Measurements from ENCODE around the gene ALPK3.

ALPK3 gene

DNA sequence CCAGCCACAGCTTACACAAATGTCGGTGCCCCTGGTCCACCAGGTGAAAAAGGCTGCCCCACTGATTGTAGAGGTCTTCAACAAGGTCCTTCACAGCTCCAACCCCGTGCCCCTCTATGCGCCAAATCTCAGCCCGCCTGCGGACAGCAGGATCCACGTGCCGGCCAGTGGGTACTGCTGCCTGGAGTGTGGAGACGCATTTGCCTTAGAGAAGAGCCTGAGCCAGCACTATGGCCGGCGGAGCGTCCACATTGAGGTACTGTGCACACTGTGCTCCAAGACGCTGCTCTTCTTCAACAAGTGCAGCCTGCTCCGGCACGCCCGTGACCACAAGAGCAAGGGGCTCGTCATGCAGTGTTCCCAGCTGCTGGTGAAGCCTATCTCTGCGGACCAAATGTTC is 32.9 kb upstream of the ALPK3 start:
- no peak overlapping the region for H4K8ac ChIP-seq (ENCODE audit: low read depth, low read length)
- H2BK5ac ChIP-seq (ENCODE audit: low read length), result no peak overlapping the region
- H3K56ac ChIP-seq (ENCODE audit: low read length), result no peak overlapping the region
- H3K23ac ChIP-seq (ENCODE audit: low read length), result no peak overlapping the region
- no peak overlapping the region for H3K4me3 ChIP-seq (ENCODE audit: low read length)
- no peak overlapping the region for H2BK15ac ChIP-seq (replicated peaks; ENCODE audit: low read depth)
- peaks cover 16% of the 10 kb centered on the region for H3K79me1 ChIP-seq (ENCODE audit: low read length)
- H3K36me3 ChIP-seq (ENCODE audit: control insufficient read depth, insufficient read depth, low read length), result peaks cover 5% of the 10 kb centered on the region
- no peak overlapping the region for H3K4ac ChIP-seq (ENCODE audit: low read depth, low read length)
- no peaks in the 10 kb centered on the region for H3K4me1 ChIP-seq (ENCODE audit: control insufficient read depth, low read depth, low read length)
- H3K9ac ChIP-seq (ENCODE audit: low read length), result no peak overlapping the region
- H3K18ac ChIP-seq (ENCODE audit: low read length), result no peak overlapping the region
- H2BK120ac ChIP-seq (ENCODE audit: low read depth, low read length), result no peak overlapping the region
- H4K5ac ChIP-seq (ENCODE audit: low read length), result no peak overlapping the region
- peaks cover 21% of the 10 kb centered on the region for H3K79me2 ChIP-seq (ENCODE audit: control insufficient read depth, insufficient read depth, low read length)
- no peak overlapping the region for H3K27ac ChIP-seq (ENCODE audit: low read depth, low read length)
- no peak overlapping the region for H2AK5ac ChIP-seq (ENCODE audit: low read length)
- no peak overlapping the region for H3K4me2 ChIP-seq (ENCODE audit: low read length)
- no peaks in the 10 kb centered on the region for H3K27me3 ChIP-seq (ENCODE audit: insufficient read depth, low read length, poor library complexity)
- no peak for DNase-seq
- no CpG with 5 or more reads among the region's 17 CpGs for WGBS (ENCODE audit: extremely low coverage, insufficient coverage, low lambda C conversion rate)

DNA sequence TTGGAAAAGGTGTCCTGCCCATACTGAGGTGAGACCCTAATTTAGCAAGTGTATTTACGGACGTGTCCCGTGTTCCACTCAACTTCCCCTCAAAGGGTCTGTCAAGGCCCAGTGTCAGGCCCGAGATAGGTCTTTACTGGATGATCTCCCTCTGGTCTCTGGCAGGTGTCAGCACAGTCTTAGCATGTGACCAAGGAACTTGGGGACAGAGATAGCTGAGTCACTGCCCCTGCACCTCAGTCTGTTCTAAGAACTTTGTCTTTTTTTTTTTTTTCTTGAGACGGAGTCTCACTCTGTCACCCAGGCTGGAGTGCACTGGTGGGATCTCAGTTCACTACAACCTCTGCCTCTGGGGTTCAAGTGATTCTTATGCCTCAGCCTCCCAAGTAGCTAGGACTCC is 32.1 kb upstream of the ALPK3 start:
- no peak for DNase-seq
- H2AK5ac ChIP-seq (ENCODE audit: low read length), result no peak overlapping the region
- H3K4ac ChIP-seq (ENCODE audit: low read depth, low read length), result no peak overlapping the region
- H2BK15ac ChIP-seq (replicated peaks; ENCODE audit: low read depth), result no peak overlapping the region
- H3K4me1 ChIP-seq (ENCODE audit: control insufficient read depth, low read depth, low read length), result no peaks in the 10 kb centered on the region
- H3K4me2 ChIP-seq (ENCODE audit: low read length), result no peak overlapping the region
- no peak overlapping the region for H3K18ac ChIP-seq (ENCODE audit: low read length)
- no CpG with 5 or more reads among the region's 5 CpGs for WGBS (ENCODE audit: extremely low coverage, insufficient coverage, low lambda C conversion rate)
- H3K36me3 ChIP-seq (ENCODE audit: control insufficient read depth, insufficient read depth, low read length), result peaks cover 5% of the 10 kb centered on the region
- H3K23ac ChIP-seq (ENCODE audit: low read length), result no peak overlapping the region
- no peak overlapping the region for H2BK5ac ChIP-seq (ENCODE audit: low read length)
- no peak overlapping the region for H3K27ac ChIP-seq (ENCODE audit: low read depth, low read length)
- H3K79me1 ChIP-seq (ENCODE audit: low read length), result peaks cover 17% of the 10 kb centered on the region
- H4K8ac ChIP-seq (ENCODE audit: low read depth, low read length), result no peak overlapping the region
- H3K79me2 ChIP-seq (ENCODE audit: control insufficient read depth, insufficient read depth, low read length), result peaks cover 21% of the 10 kb centered on the region
- no peak overlapping the region for H3K9ac ChIP-seq (ENCODE audit: low read length)
- no peak overlapping the region for H3K4me3 ChIP-seq (ENCODE audit: low read length)
- no peak overlapping the region for H3K56ac ChIP-seq (ENCODE audit: low read length)
- no peak overlapping the region for H2BK120ac ChIP-seq (ENCODE audit: low read depth, low read length)
- H3K27me3 ChIP-seq (ENCODE audit: insufficient read depth, low read length, poor library complexity), result no peaks in the 10 kb centered on the region
- no peak overlapping the region for H4K5ac ChIP-seq (ENCODE audit: low read length)

DNA sequence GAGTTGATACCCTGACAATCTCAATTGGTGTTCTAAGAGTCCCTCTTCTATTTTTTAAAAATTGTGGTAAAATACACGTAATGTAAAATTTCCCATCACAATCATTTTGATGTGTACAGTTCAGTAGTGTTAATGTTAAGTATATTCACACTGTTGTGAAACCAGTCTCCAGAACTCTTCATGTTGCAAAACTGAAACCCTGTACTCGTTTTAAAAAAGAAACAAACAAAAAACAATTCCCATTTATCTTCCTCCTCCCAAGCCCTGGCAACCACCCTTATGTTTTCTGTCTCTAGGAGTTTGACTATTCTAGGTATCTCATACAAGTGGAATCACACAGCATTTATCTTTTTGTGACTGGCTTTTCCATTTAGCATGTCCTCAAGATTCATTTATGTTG is 28.7 kb upstream of the ALPK3 start:
- Histone ChIP-seq H4K5ac (ENCODE audit: low read length) (no peak overlapping the region), H3K18ac (ENCODE audit: low read length) (no peak overlapping the region), H3K4ac (ENCODE audit: low read depth, low read length) (no peak overlapping the region), H2BK15ac (replicated peaks; ENCODE audit: low read depth) (no peak overlapping the region), H2AK5ac (ENCODE audit: low read length) (no peak overlapping the region), H3K27ac (ENCODE audit: low read depth, low read length) (no peak overlapping the region), H3K79me2 (ENCODE audit: control insufficient read depth, insufficient read depth, low read length) (peaks cover 23% of the 10 kb centered on the region), H3K4me2 (ENCODE audit: low read length) (no peak overlapping the region), H3K4me3 (ENCODE audit: low read length) (no peak overlapping the region), H3K4me1 (ENCODE audit: control insufficient read depth, low read depth, low read length) (no peaks in the 10 kb centered on the region), H3K56ac (ENCODE audit: low read length) (no peak overlapping the region), H3K23ac (ENCODE audit: low read length) (no peak overlapping the region), H3K36me3 (ENCODE audit: control insufficient read depth, insufficient read depth, low read length) (peaks cover 7% of the 10 kb centered on the region), H2BK5ac (ENCODE audit: low read length) (no peak overlapping the region), H3K27me3 (ENCODE audit: insufficient read depth, low read length, poor library complexity) (no peaks in the 10 kb centered on the region), H4K8ac (ENCODE audit: low read depth, low read length) (no peak overlapping the region), H3K79me1 (ENCODE audit: low read length) (peaks cover 20% of the 10 kb centered on the region), H3K9ac (ENCODE audit: low read length) (no peak overlapping the region), H2BK120ac (ENCODE audit: low read depth, low read length) (no peak overlapping the region)
- no CpG with 5 or more reads among the region's 2 CpGs for WGBS (ENCODE audit: extremely low coverage, insufficient coverage, low lambda C conversion rate)
- DNase-seq, result no peak

DNA sequence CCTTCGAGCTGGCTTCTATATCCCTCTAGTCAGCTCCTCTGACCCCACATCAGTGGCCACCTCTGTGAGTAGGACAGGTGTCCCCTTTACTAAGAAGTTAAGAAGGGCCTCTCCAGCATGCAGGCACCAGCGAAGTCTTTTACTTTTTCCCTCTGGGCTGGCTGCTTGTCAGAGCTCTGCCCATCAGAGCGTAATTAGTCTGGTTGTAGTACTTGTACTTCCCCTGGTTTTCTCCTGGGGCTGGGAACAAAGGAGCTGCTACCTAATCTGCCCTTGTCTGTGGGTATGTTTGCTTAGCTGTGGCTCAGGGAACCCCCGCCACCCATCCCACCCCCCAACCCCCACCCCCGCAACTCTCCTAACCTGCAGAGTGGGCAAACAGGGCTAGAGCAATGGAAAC is 27.4 kb upstream of the ALPK3 start:
- Histone ChIP-seq H2AK5ac (ENCODE audit: low read length) (no peak overlapping the region), H2BK5ac (ENCODE audit: low read length) (no peak overlapping the region), H3K36me3 (ENCODE audit: control insufficient read depth, insufficient read depth, low read length) (peaks cover 3% of the 10 kb centered on the region), H3K27me3 (ENCODE audit: insufficient read depth, low read length, poor library complexity) (no peaks in the 10 kb centered on the region), H2BK120ac (ENCODE audit: low read depth, low read length) (no peak overlapping the region), H3K27ac (ENCODE audit: low read depth, low read length) (no peak overlapping the region), H4K5ac (ENCODE audit: low read length) (no peak overlapping the region), H3K4me3 (ENCODE audit: low read length) (no peak overlapping the region), H3K56ac (ENCODE audit: low read length) (no peak overlapping the region), H2BK15ac (replicated peaks; ENCODE audit: low read depth) (no peak overlapping the region), H3K18ac (ENCODE audit: low read length) (no peak overlapping the region), H3K4me2 (ENCODE audit: low read length) (no peak overlapping the region), H3K79me2 (ENCODE audit: control insufficient read depth, insufficient read depth, low read length) (peaks cover 23% of the 10 kb centered on the region), H3K4ac (ENCODE audit: low read depth, low read length) (no peak overlapping the region), H3K79me1 (ENCODE audit: low read length) (peaks cover 14% of the 10 kb centered on the region), H4K8ac (ENCODE audit: low read depth, low read length) (no peak overlapping the region), H3K9ac (ENCODE audit: low read length) (no peak overlapping the region), H3K4me1 (ENCODE audit: control insufficient read depth, low read depth, low read length) (no peaks in the 10 kb centered on the region), H3K23ac (ENCODE audit: low read length) (no peak overlapping the region)
- WGBS (ENCODE audit: extremely low coverage, insufficient coverage, low lambda C conversion rate), result no CpG with 5 or more reads among the region's 5 CpGs
- DNase-seq, result no peak

DNA sequence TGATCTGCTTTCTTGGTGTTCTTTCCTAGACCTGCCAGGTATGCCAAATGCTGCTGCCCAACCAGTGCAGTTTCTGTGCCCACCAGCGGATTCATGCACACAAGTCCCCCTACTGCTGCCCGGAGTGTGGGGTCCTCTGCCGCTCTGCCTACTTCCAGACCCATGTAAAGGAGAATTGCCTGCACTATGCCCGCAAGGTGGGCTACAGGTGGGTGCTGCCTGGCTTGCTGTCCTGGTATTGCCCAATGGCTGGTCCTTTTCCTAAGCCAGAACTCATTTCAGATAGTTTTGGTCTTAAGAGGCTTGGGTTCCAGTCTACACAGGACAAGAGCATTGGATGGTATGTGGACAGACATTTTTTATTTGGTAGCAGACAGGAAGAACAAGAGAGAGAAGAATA is 26.5 kb upstream of the ALPK3 start:
- peaks cover 14% of the 10 kb centered on the region for H3K79me1 ChIP-seq (ENCODE audit: low read length)

DNA sequence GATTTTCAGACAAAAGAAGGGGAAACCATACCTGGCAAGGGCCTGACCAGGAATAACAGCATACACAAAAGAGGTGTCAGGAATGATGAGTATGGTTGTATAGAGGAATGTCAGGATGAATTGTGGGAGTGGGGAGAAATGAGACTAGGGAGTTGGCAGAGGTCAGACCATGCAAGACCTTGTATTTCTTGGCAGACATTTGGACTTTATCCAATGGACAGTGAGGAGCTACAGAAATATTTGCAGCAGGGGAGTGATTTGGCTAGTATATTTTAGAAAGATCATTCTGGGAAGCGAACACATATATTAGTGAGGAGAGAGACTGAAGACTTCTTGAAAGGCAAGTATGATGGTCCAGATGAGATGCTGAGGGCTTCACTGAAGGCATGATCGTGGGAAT is 25.4 kb upstream of the ALPK3 start:
- WGBS (ENCODE audit: extremely low coverage, insufficient coverage, low lambda C conversion rate), result no CpG with 5 or more reads among the region's 2 CpGs
- Histone ChIP-seq H3K18ac (ENCODE audit: low read length) (no peak overlapping the region), H3K27ac (ENCODE audit: low read depth, low read length) (no peak overlapping the region), H3K23ac (ENCODE audit: low read length) (no peak overlapping the region), H3K27me3 (ENCODE audit: insufficient read depth, low read length, poor library complexity) (no peaks in the 10 kb centered on the region), H3K4me3 (ENCODE audit: low read length) (no peak overlapping the region), H3K79me2 (ENCODE audit: control insufficient read depth, insufficient read depth, low read length) (peaks cover 13% of the 10 kb centered on the region), H2AK5ac (ENCODE audit: low read length) (no peak overlapping the region), H3K79me1 (ENCODE audit: low read length) (peaks cover 14% of the 10 kb centered on the region), H3K56ac (ENCODE audit: low read length) (no peak overlapping the region), H4K8ac (ENCODE audit: low read depth, low read length) (no peak overlapping the region), H2BK120ac (ENCODE audit: low read depth, low read length) (no peak overlapping the region), H3K4me2 (ENCODE audit: low read length) (no peak overlapping the region), H3K4ac (ENCODE audit: low read depth, low read length) (no peak overlapping the region), H3K36me3 (ENCODE audit: control insufficient read depth, insufficient read depth, low read length) (peaks cover 3% of the 10 kb centered on the region), H3K9ac (ENCODE audit: low read length) (no peak overlapping the region), H2BK15ac (replicated peaks; ENCODE audit: low read depth) (no peak overlapping the region), H4K5ac (ENCODE audit: low read length) (no peak overlapping the region), H3K4me1 (ENCODE audit: control insufficient read depth, low read depth, low read length) (no peaks in the 10 kb centered on the region), H2BK5ac (ENCODE audit: low read length) (no peak overlapping the region)
- no peak for DNase-seq

More for the DNA sequence above, 26.5 kb upstream of the ALPK3 start:
- no peak for DNase-seq
- no peaks in the 10 kb centered on the region for H3K27me3 ChIP-seq (ENCODE audit: insufficient read depth, low read length, poor library complexity)
- peak overlapping the region; percentile 30 for H3K27ac ChIP-seq (ENCODE audit: low read depth, low read length)
- H3K79me2 ChIP-seq (ENCODE audit: control insufficient read depth, insufficient read depth, low read length), result peaks cover 20% of the 10 kb centered on the region
- no CpG with 5 or more reads among the region's 4 CpGs for WGBS (ENCODE audit: extremely low coverage, insufficient coverage, low lambda C conversion rate)
- H3K4me1 ChIP-seq (ENCODE audit: control insufficient read depth, low read depth, low read length), result no peaks in the 10 kb centered on the region
- H2AK5ac ChIP-seq (ENCODE audit: low read length), result no peak overlapping the region
- H3K4me2 ChIP-seq (ENCODE audit: low read length), result no peak overlapping the region
- H3K36me3 ChIP-seq (ENCODE audit: control insufficient read depth, insufficient read depth, low read length), result peaks cover 3% of the 10 kb centered on the region
- H4K8ac ChIP-seq (ENCODE audit: low read depth, low read length), result no peak overlapping the region
- H4K5ac ChIP-seq (ENCODE audit: low read length), result no peak overlapping the region
- no peak overlapping the region for H2BK5ac ChIP-seq (ENCODE audit: low read length)
- no peak overlapping the region for H2BK15ac ChIP-seq (replicated peaks; ENCODE audit: low read depth)
- H2BK120ac ChIP-seq (ENCODE audit: low read depth, low read length), result no peak overlapping the region
- no peak overlapping the region for H3K23ac ChIP-seq (ENCODE audit: low read length)
- H3K18ac ChIP-seq (ENCODE audit: low read length), result no peak overlapping the region
- H3K9ac ChIP-seq (ENCODE audit: low read length), result no peak overlapping the region
- no peak overlapping the region for H3K4ac ChIP-seq (ENCODE audit: low read depth, low read length)
- H3K4me3 ChIP-seq (ENCODE audit: low read length), result no peak overlapping the region
- H3K56ac ChIP-seq (ENCODE audit: low read length), result no peak overlapping the region
